ENCODE results near the gene VTI1A.
A peak's percentile ranks its signal among the peaks of the same experiment; 100 is the strongest.

The VTI1A gene

DNA sequence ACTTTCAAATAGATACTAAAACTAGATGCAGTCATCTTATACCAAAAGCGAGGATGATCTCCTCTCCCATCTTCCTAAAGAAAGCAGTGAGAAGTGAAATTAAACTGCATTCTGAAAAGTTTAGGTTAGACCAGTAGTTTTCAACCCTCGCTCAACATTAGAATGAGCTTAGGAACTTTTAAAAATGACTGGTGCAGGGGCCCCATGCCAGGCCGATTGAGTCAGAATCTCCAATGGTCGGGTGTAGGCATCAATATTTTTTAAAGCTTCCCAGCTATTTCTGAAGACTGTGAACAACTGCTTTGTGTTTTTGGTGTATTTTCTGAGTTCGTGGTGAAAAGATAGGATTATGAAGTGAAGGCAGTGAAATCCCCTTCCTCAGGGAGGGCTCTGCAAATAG lies 146.0 kb downstream of the VTI1A start:
- no peak for DNase-seq

DNA sequence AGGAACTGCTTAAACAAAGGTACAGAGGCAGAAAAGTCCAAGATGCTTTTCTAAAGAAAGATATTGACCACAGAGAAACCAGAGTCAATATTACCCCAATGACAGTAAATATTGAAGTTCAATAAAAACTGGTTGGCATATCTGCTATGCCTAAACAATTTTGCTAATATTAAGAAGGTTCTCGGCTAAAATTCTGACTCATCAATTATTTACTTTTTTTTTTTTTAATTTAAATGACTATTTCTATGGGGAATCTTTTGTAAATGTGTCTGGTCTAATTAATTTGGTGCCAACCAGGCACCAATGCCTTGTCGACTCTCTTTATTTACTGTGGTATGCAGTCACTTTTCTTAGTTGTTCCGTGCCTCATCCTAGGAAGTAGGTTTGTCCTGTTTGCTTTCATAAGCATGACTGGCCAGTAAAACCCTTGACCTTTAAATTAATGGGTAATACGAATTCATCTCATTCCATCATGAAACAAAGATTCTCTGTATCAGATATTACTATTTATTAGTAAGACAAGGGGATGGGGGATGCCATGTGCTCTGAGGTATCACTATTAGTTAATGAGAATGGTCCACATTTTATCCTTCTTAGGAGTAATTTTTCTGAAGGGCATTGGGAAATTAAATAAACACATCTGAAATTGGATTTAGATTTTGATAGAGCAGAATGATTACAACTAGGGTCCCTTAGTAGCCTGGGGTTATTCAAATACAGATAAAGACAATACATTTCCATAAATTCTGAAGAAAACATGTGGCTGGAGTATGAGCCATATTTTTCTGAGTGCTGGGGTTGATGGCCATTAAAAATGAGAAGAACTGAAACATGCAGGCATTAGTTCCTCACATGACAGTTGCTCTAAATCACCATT lies 154.4 kb downstream of the VTI1A start:
- no peak for DNase-seq

- DNase-seq = no peak
These were observed 156.0 kb downstream of the VTI1A start for GRCh38 chr10:112603062-112603461.

- DNase-seq = peak; percentile 46
These were observed 158.0 kb downstream of the VTI1A start for GRCh38 chr10:112605063-112605462.

- no peak for DNase-seq
These were observed 160.5 kb downstream of the VTI1A start for GRCh38 chr10:112607506-112607905.

DNA sequence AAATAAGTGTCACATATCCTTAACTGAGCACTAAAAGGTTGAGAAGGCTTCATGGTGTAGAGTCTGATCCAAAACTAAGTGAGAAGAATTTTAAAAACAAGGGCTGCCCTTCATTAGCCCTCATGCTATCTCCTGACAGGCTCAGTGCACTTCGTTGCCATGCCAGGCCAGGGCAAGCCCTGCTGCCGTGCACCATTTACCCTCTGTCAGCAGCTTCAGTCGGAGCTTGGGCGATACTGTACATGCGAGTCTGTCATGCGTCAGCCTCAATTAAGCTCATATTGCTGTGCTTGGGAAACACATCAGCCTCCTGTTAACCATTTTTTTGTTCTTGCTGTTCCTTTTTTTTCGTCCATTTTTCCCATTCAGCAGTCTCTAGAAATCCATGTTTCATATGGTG lies 166.6 kb downstream of the VTI1A start:
- DNase-seq = no peak

GRCh38 chr10:112614072-112614471 lies 167.1 kb downstream of the VTI1A start:
- no peak for DNase-seq

- DNase-seq = no peak
These were observed 167.6 kb downstream of the VTI1A start for GRCh38 chr10:112614586-112614985.

- DNase-seq = no peak
These were observed 168.3 kb downstream of the VTI1A start for GRCh38 chr10:112615269-112615668.

DNA sequence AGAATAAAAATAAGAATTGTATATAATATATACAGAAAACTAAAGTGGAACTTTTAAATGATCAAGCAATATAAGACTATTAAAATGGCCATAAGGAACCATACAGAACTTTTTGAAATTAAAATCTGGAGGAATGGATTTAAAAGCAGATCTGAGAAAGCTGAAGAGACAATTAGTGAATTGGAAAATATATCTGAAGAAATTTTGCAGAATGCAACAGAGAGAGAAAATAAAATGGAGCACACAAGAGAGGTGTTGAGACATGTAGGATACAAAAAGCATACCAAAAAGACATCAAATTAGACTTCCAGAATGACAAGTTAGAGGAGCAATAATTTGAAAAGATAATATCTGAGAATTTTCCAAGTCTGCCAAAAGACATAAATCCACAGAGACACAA lies 169.6 kb downstream of the VTI1A start:
- DNase-seq = no peak

- DNase-seq = no peak
These were observed 171.8 kb downstream of the VTI1A start for GRCh38 chr10:112618814-112619213.

DNA sequence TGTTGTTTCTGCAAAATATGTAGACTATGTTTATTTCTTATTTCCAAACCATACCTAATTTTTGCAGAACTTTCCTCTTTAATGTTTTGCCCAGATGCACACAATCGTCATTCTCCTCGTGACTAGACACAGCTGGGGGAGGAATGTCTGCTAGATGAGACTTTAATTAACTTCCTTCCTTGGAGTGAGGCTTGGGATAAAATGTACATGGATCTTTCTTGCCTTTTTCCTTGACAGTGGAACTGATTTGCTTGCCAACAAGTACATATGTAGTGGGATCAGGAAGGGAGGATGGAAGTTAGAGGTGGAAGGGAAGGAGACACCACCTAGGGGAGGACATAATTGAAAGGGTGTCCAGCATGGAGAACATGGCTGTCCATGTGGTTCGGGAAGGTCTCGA lies 172.5 kb downstream of the VTI1A start:
- DNase-seq = no peak

GRCh38 chr10:112622786-112623185 lies 175.8 kb downstream of the VTI1A start:
- no peak for DNase-seq

GRCh38 chr10:112624546-112625048 lies 177.6 kb downstream of the VTI1A start:
- DNase-seq = no peak

DNA sequence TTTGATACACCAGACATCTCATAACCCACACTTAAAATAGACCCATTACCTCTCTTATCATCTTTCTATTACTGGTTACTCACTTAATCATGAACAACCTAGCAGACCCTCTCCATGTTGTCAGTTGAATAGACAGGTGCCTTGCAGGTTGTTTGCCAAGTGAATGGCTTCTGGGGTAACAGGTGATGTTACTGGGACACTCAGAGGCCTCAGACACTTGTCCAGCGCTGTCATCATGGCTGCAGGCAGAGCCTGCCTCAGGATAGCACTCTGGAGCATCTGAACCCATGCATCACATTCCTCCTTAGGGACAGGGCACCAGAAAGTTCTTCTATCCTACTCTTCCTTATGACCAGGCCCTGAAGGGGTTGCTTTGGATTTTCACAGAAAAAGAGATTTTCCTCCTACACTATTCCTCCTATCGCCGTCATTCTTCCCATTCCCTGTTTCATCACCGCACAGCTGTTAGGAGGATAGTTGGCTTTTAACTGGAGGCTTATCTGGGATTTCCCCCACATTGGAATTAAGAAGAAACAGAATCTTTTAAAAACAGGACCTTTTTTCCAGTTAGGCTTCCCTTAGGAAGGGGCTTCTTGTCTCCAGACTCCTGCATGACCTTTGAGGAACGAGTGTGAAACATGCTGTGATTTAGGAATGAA lies 182.1 kb downstream of the VTI1A start:
- no peak for DNase-seq

GRCh38 chr10:112631501-112632400 lies 184.7 kb downstream of the VTI1A start:
- DNase-seq = no peak

DNA sequence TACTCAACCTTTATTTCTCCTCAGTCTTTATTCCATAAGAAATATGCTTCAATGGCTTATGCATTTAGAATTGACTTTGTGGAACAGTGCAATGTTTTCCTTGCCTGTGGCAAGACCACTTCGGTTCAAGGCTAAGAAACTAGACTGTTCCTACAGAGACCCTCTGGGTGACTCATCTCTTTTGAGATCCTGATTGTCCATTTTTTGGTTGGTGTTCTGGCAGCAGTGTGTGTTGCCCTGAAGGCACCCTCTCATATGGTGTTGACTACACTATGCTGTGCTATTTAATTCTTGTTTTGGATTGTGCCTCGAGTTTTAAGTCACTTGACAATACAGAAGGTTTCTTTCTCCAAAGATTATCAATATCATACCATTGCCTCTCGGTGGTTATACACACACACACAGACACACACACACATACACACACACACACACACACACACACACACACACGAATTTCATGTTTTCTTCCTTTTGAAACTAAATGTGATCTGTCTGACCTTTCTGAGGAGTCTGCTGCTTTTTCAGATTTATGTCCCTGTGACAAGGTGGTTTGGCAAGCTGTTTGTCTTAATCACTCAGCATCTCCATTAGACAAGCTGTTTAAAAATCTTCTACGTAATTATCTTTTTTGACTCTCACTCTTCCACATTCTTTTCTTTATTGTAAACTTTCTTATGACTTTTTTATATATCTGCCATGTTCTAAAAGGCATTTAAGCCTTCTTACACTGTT lies 187.2 kb downstream of the VTI1A start:
- DNase-seq = no peak

DNA sequence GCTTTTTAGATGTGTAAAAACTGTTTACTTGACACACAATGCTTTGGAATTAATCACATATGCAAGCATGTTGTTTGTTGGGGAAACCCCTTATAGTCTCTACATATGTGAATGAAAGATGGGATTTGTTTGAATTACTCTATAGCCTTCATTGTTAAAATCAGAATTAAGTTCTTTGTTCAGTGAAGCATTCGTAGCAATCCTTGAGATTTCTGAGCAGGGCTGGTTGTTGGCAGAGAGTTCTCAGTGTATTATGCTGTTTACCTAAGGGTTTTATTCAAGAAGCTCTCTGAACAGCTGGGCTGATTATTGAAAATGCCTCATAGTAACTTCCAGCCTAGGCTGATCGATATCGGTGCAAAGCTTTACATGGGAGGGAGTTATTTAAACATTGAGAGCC lies 190.9 kb downstream of the VTI1A start:
- no peak for DNase-seq

DNA sequence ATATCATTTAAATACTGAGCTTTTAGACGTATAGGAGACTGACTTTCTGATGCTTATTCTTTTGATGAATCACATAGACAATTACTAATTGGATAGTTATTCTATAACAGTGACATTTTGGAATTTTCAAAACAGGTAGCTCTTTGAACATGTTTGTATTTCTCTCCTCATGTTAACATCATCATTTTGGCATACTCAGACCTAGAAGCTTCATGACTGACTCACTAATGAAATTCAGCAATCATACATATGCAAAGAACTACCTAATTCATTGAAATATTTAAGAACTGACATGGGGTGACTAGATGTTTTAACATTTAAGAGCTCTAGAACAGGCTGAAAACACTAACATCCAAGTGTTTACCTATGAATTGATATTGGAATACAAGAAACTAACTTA lies 192.3 kb downstream of the VTI1A start:
- DNase-seq = no peak

- DNase-seq = no peak
These were observed 193.6 kb downstream of the VTI1A start for GRCh38 chr10:112640638-112641037.

DNA sequence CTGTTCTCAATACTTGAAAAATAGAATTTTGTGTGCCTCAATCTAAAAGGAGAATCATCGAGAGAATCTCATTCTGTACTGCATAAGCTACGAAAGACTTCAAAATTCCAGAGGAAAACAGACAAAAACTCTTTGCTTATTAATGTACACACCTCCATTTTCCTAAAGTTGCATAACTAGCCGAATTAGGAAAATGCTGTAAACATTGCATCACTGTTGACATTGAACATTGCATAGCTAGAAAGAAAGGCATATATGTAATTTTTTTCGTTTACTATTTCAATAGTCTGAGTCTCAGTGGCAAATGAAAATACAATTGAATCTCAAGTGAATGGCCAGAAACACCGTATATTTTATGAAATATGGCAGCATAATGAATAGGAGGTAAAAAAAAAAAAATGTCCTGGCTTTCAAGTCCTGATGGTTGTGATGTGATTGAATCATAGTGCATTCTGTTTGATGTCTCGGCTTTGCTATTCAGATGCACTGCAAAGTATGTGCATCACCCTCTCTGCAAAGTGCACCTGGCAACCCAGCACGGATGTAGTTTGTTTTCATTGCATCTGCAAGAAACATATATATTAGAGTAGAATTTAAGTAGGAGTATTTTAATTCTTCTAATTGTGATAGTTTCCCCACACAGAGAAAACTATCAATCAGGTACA lies 196.7 kb downstream of the VTI1A start:
- DNase-seq = no peak

DNA sequence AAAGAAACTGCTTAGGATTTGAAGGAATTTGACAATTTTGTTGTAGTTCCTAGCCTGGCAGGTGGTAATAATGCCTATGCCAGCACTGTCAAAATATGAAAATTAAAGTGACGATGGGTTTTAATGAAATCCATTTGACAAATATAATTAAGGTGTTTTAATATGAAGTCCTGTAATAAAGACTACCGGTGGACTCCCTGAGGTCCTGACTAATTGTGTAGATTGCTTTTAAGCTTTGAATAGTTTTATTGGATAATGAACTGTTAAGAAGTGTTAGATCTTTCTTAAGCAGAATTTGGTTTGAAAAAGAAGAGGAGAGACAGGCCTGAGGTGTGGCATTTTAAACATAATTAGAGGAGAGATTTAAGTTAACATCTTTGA lies 197.2 kb downstream of the VTI1A start:
- DNase-seq = no peak
